Measurements from ENCODE around the gene SLC22A8. TPM values are rescaled to one million over a fixed set of nuclear protein-coding genes. Genes with fewer than 3 reads are reported as not detected.

Gene SLC22A8
- total RNA-seq, 1 donor from 2014 or later: not detected

GRCh38 chr11:62988276-62988675 lies 27.4 kb downstream of the SLC22A8 start:
- Mint-ChIP-seq H3K36me3 (ENCODE audit: low read depth) (no peaks in the 10 kb centered on the region), H3K27ac (ENCODE audit: unreplicated experiment) (no peak overlapping the region), H3K9me3 (ENCODE audit: low read depth) (no peaks in the 10 kb centered on the region), H3K27me3 (ENCODE audit: low read depth) (peaks cover 58% of the 10 kb centered on the region), H3K4me1 (ENCODE audit: low read depth) (no peaks in the 10 kb centered on the region), H3K4me3 (ENCODE audit: unreplicated experiment) (no peak overlapping the region)
- DNase-seq (ENCODE audit: low spot score): no peak
- TF ChIP-seq CTCF (IDR thresholded peaks at IDR 0.05): no peak

- no peak for DNase-seq (ENCODE audit: low spot score)
- Mint-ChIP-seq H3K36me3 (ENCODE audit: low read depth) (no peaks in the 10 kb centered on the region), H3K9me3 (ENCODE audit: low read depth) (no peaks in the 10 kb centered on the region), H3K27ac (ENCODE audit: unreplicated experiment) (no peak overlapping the region), H3K27me3 (ENCODE audit: low read depth) (peaks cover 45% of the 10 kb centered on the region), H3K4me3 (ENCODE audit: unreplicated experiment) (no peak overlapping the region), H3K4me1 (ENCODE audit: low read depth) (no peaks in the 10 kb centered on the region)
- TF ChIP-seq CTCF (IDR thresholded peaks at IDR 0.05): no peak
Observed at GRCh38 chr11:62985041-62985750, 30.4 kb downstream of the SLC22A8 start.

GRCh38 chr11:62984451-62984991 lies 31.1 kb downstream of the SLC22A8 start, which contains the start of gene SLC22A6:
SLC22A6 (minus strand) TSS chr11:62984967; CDS start chr11:62984690, 277 bp downstream.
- TF ChIP-seq CTCF (IDR thresholded peaks at IDR 0.05): no peak
- H3K36me3 Mint-ChIP-seq (ENCODE audit: low read depth): no peaks in the 10 kb centered on the region
- H3K27me3 Mint-ChIP-seq (ENCODE audit: low read depth): peaks cover 44% of the 10 kb centered on the region
- H3K4me1 Mint-ChIP-seq (ENCODE audit: low read depth): no peaks in the 10 kb centered on the region
- H3K27ac Mint-ChIP-seq (ENCODE audit: unreplicated experiment): no peak within 1 kb of the TSS
- H3K4me3 Mint-ChIP-seq (ENCODE audit: unreplicated experiment): no peak within 1 kb of the TSS
- DNase-seq (ENCODE audit: low spot score): no peak
- no peaks in the 10 kb centered on the region for H3K9me3 Mint-ChIP-seq (ENCODE audit: low read depth)

- no peak for DNase-seq (ENCODE audit: low spot score)
- peaks cover 42% of the 10 kb centered on the region for H3K27me3 Mint-ChIP-seq (ENCODE audit: low read depth)
- no peak overlapping the region for H3K4me3 Mint-ChIP-seq (ENCODE audit: unreplicated experiment)
- no peaks in the 10 kb centered on the region for H3K9me3 Mint-ChIP-seq (ENCODE audit: low read depth)
- no peak overlapping the region for H3K27ac Mint-ChIP-seq (ENCODE audit: unreplicated experiment)
- H3K4me1 Mint-ChIP-seq (ENCODE audit: low read depth): no peaks in the 10 kb centered on the region
- H3K36me3 Mint-ChIP-seq (ENCODE audit: low read depth): no peaks in the 10 kb centered on the region
- no peak for TF ChIP-seq CTCF (IDR thresholded peaks at IDR 0.05)
Observed at GRCh38 chr11:62983536-62984199, 32.0 kb downstream of the SLC22A8 start.

GRCh38 chr11:62981743-62982142 lies 33.9 kb downstream of the SLC22A8 start:
- Mint-ChIP-seq H3K36me3 (ENCODE audit: low read depth) (no peaks in the 10 kb centered on the region), H3K9me3 (ENCODE audit: low read depth) (no peaks in the 10 kb centered on the region)

More at GRCh38 chr11:62981743-62982142, 33.9 kb downstream of the SLC22A8 start:
- DNase-seq (ENCODE audit: low spot score): no peak
- no peak for TF ChIP-seq CTCF (IDR thresholded peaks at IDR 0.05)
- peaks cover 38% of the 10 kb centered on the region for H3K27me3 Mint-ChIP-seq (ENCODE audit: low read depth)
- no peak overlapping the region for H3K4me3 Mint-ChIP-seq (ENCODE audit: unreplicated experiment)
- H3K27ac Mint-ChIP-seq (ENCODE audit: unreplicated experiment): no peak overlapping the region
- H3K4me1 Mint-ChIP-seq (ENCODE audit: low read depth): no peaks in the 10 kb centered on the region

Measured in chondrocyte (in vitro differentiated cells).